Naive thymus-derived CD8-positive, alpha-beta T cell (primary cell): ENCODE results near the gene CSMD2. TPM values are rescaled to one million over a fixed set of nuclear protein-coding genes. Genes with fewer than 3 reads are reported as not detected.

Experiments used
- ATAC-seq, 2 donors: fragments of 150-1000 bp; cut with Tn5 transposase in 1 of 2; sonication (Bioruptor Pico), chemical (Tn5 transposase) in 1 of 2; 1 replicate in 1 of 2; 2 replicates in 1 of 2; pipeline ENCODE4 v1.10.0; 2021; ENCODE audit warnings: mild to moderate bottlenecking in 2 of 2, moderate library complexity in 2 of 2
- POLR2A ChIA-PET: fragments of 350-600 bp; sonication (Branson Sonifier 250); formaldehyde crosslinking; loops from one replicate; lab custom pipeline; 2021; ENCODE audit warnings: antibody characterized with exemption; lab: Charles Lee
- DNase-seq, 10 donors: peaks; one replicate each; pipeline versions ENCODE4 v3.0.0 to v3.0.0-alpha.2; 2020 to 2022
- H3K27ac Mint-ChIP-seq, 10 donors: one replicate each; pipeline ENCODE4 v1.8.0; 2020 to 2022; ENCODE audit warnings: mild to moderate bottlenecking in 10 of 10, mixed read lengths in 10 of 10, moderate library complexity in 4 of 10, inconsistent platforms in 1 of 10
- H3K27me3 Mint-ChIP-seq, 5 donors: one replicate each; pipeline ENCODE4 v1.8.0; 2021 to 2022; ENCODE audit warnings: mixed read lengths in 5 of 5
- H3K36me3 Mint-ChIP-seq, 3 donors: one replicate each; pipeline ENCODE4 v1.8.0; 2020 to 2022; ENCODE audit warnings: mixed read lengths in 3 of 3, mild to moderate bottlenecking in 2 of 3, inconsistent platforms in 1 of 3
- H3K4me1 Mint-ChIP-seq, 4 donors: one replicate each; pipeline ENCODE4 v1.8.0; 2021 to 2022; ENCODE audit warnings: mixed read lengths in 4 of 4
- H3K4me3 Mint-ChIP-seq, 10 donors: one replicate each; pipeline ENCODE4 v1.8.0; 2020 to 2022; ENCODE audit warnings: mild to moderate bottlenecking in 10 of 10, mixed read lengths in 10 of 10, moderate library complexity in 6 of 10, inconsistent platforms in 1 of 10
- H3K9me3 Mint-ChIP-seq, 9 donors: one replicate each; pipeline ENCODE4 v1.8.0; 2020 to 2022; ENCODE audit warnings: mixed read lengths in 9 of 9, mild to moderate bottlenecking in 3 of 9, inconsistent platforms in 1 of 9, moderate library complexity in 1 of 9
- polyA plus RNA-seq, 3 donors: library from polyadenylated mRNA; unstranded; fragments of 300-500 nt; fragmentation: Illumina TruSeq; gene quantifications; one replicate each; pipeline ENCODE4 v1.2.3, GENCODE V29; 2021
- total RNA-seq, 8 experiments: library from RNA in 2 of 8; stranded (reverse) in 2 of 8; gene quantifications; one replicate each; pipeline ENCODE4 v1.2.3 and lab custom pipeline; 2021 to 2026

CSMD2 gene
- total and polyA plus RNA-seq, 5 experiments from 2014 or later = not detected

GRCh38 chr1:33905241-33905640 lies 259.8 kb downstream of the CSMD2 start:
- Mint-ChIP-seq H3K36me3 (no peaks in the 10 kb centered on the region), H3K27me3 (peaks cover 16 to 30% (median 23%) of the 10 kb centered on the region in 5 donors), H3K27ac (no peak overlapping the region), H3K4me3 (no peak overlapping the region), H3K4me1 (no peaks in the 10 kb centered on the region), H3K9me3 (peaks cover 0 to 3% (median 0%) of the 10 kb centered on the region in 9 donors)
- DNase-seq (no peak), ATAC-seq (no peak)
- POLR2A ChIA-PET = no interaction called here

- no peaks in the 10 kb centered on the region for H3K4me1 Mint-ChIP-seq
- ATAC-seq (no peak), DNase-seq (no peak)
- H3K36me3 Mint-ChIP-seq = no peaks in the 10 kb centered on the region
- H3K27ac Mint-ChIP-seq = no peak overlapping the region
- H3K9me3 Mint-ChIP-seq = peaks cover 0 to 3% (median 0%) of the 10 kb centered on the region in 9 donors
- peaks cover 18 to 28% (median 23%) of the 10 kb centered on the region in 5 donors for H3K27me3 Mint-ChIP-seq
- POLR2A ChIA-PET = no interaction called here
- no peak overlapping the region for H3K4me3 Mint-ChIP-seq
Measured at GRCh38 chr1:33903210-33903589, 261.8 kb downstream of the CSMD2 start.

- Mint-ChIP-seq H3K9me3 (peaks cover 0 to 3% (median 0%) of the 10 kb centered on the region in 9 donors), H3K4me1 (no peaks in the 10 kb centered on the region), H3K27me3 (peaks cover 18 to 28% (median 23%) of the 10 kb centered on the region in 5 donors), H3K36me3 (no peaks in the 10 kb centered on the region), H3K27ac (no peak overlapping the region), H3K4me3 (no peak overlapping the region)
- ATAC-seq (no peak), DNase-seq (no peak)
- POLR2A ChIA-PET = no interaction called here
Measured at GRCh38 chr1:33902486-33903209, 262.4 kb downstream of the CSMD2 start.

- POLR2A ChIA-PET = no interaction called here
- no peak overlapping the region for H3K4me3 Mint-ChIP-seq
- H3K27me3 Mint-ChIP-seq = peaks cover 10 to 33% (median 21%) of the 10 kb centered on the region in 5 donors
- H3K9me3 Mint-ChIP-seq = peaks cover 0 to 2% (median 0%) of the 10 kb centered on the region in 9 donors
- no peaks in the 10 kb centered on the region for H3K4me1 Mint-ChIP-seq
- no peaks in the 10 kb centered on the region for H3K36me3 Mint-ChIP-seq
- no peak overlapping the region for H3K27ac Mint-ChIP-seq
- no peak for DNase-seq
- no peak for ATAC-seq
Measured at GRCh38 chr1:33899746-33900145, 265.3 kb downstream of the CSMD2 start.

- Mint-ChIP-seq H3K4me3 (no peak overlapping the region), H3K27ac (no peak overlapping the region), H3K9me3 (peaks cover 0 to 2% (median 0%) of the 10 kb centered on the region in 9 donors), H3K27me3 (peaks cover 6 to 37% (median 25%) of the 10 kb centered on the region in 5 donors), H3K4me1 (no peaks in the 10 kb centered on the region), H3K36me3 (no peaks in the 10 kb centered on the region)
- DNase-seq (no peak), ATAC-seq (no peak)
- POLR2A ChIA-PET = no interaction called here
Measured at GRCh38 chr1:33898881-33899280, 266.1 kb downstream of the CSMD2 start.

- POLR2A ChIA-PET = no interaction called here
- Mint-ChIP-seq H3K9me3 (peaks cover 0 to 2% (median 0%) of the 10 kb centered on the region in 9 donors), H3K36me3 (no peaks in the 10 kb centered on the region), H3K27me3 (peaks cover 5 to 32% (median 23%) of the 10 kb centered on the region in 5 donors), H3K4me3 (no peak overlapping the region), H3K4me1 (no peaks in the 10 kb centered on the region), H3K27ac (no peak overlapping the region)
- DNase-seq (no peak), ATAC-seq (no peak)
Measured at GRCh38 chr1:33898406-33898805, 266.6 kb downstream of the CSMD2 start.

- no peak for DNase-seq
- H3K36me3 Mint-ChIP-seq = no peaks in the 10 kb centered on the region
- ATAC-seq = no peak
- H3K9me3 Mint-ChIP-seq = peaks cover 0 to 6% (median 0%) of the 10 kb centered on the region in 9 donors
- no peaks in the 10 kb centered on the region for H3K4me1 Mint-ChIP-seq
- peaks cover 4 to 31% (median 22%) of the 10 kb centered on the region in 5 donors for H3K27me3 Mint-ChIP-seq
- H3K4me3 Mint-ChIP-seq = no peak overlapping the region
- no peak overlapping the region for H3K27ac Mint-ChIP-seq
- POLR2A ChIA-PET = no interaction called here
Measured at GRCh38 chr1:33897092-33897725, 267.8 kb downstream of the CSMD2 start.

- Mint-ChIP-seq H3K27me3 (peaks cover 4 to 31% (median 22%) of the 10 kb centered on the region in 5 donors), H3K27ac (no peak overlapping the region), H3K9me3 (peaks cover 0 to 6% (median 0%) of the 10 kb centered on the region in 9 donors), H3K4me1 (no peaks in the 10 kb centered on the region), H3K36me3 (no peaks in the 10 kb centered on the region), H3K4me3 (no peak overlapping the region)
- ATAC-seq (no peak), DNase-seq (no peak)
- POLR2A ChIA-PET = no interaction called here
Measured at GRCh38 chr1:33895976-33896375, 269.1 kb downstream of the CSMD2 start.

GRCh38 chr1:33895396-33895795 lies 269.6 kb downstream of the CSMD2 start:
- Mint-ChIP-seq H3K4me1 (no peaks in the 10 kb centered on the region), H3K27me3 (peaks cover 4 to 31% (median 20%) of the 10 kb centered on the region in 5 donors), H3K9me3 (peaks cover 0 to 6% (median 2%) of the 10 kb centered on the region in 9 donors), H3K27ac (no peak overlapping the region), H3K36me3 (no peaks in the 10 kb centered on the region), H3K4me3 (no peak overlapping the region)
- POLR2A ChIA-PET = no interaction called here
- DNase-seq (no peak), ATAC-seq (no peak)

GRCh38 chr1:33893147-33893830 lies 271.7 kb downstream of the CSMD2 start:
- POLR2A ChIA-PET = no interaction called here
- no peaks in the 10 kb centered on the region for H3K4me1 Mint-ChIP-seq

GRCh38 chr1:33886496-33886895 lies 278.5 kb downstream of the CSMD2 start:
- ATAC-seq = no peak
- Mint-ChIP-seq H3K9me3 (peaks cover 0 to 8% (median 0%) of the 10 kb centered on the region in 9 donors), H3K36me3 (no peaks in the 10 kb centered on the region), H3K4me3 (no peak overlapping the region), H3K27ac (no peak overlapping the region), H3K27me3 (peaks cover 11 to 43% (median 13%) of the 10 kb centered on the region in 5 donors), H3K4me1 (no peaks in the 10 kb centered on the region)
- DNase-seq = no peak
- POLR2A ChIA-PET = no interaction called here

More at GRCh38 chr1:33893147-33893830, 271.7 kb downstream of the CSMD2 start:
- no peaks in the 10 kb centered on the region for H3K36me3 Mint-ChIP-seq
- no peak overlapping the region for H3K4me3 Mint-ChIP-seq
- H3K27ac Mint-ChIP-seq = no peak overlapping the region
- ATAC-seq (no peak), DNase-seq (no peak)
- peaks cover 2 to 31% (median 17%) of the 10 kb centered on the region in 5 donors for H3K27me3 Mint-ChIP-seq
- H3K9me3 Mint-ChIP-seq = peaks cover 0 to 14% (median 2%) of the 10 kb centered on the region in 9 donors

- H3K4me3 Mint-ChIP-seq = no peak overlapping the region
- no peaks in the 10 kb centered on the region for H3K9me3 Mint-ChIP-seq
- no peak overlapping the region for H3K27ac Mint-ChIP-seq
- no peaks in the 10 kb centered on the region for H3K36me3 Mint-ChIP-seq
- DNase-seq = no peak
- peaks cover 14 to 62% (median 27%) of the 10 kb centered on the region in 5 donors for H3K27me3 Mint-ChIP-seq
- POLR2A ChIA-PET = no interaction called here
- H3K4me1 Mint-ChIP-seq = no peaks in the 10 kb centered on the region
- no peak for ATAC-seq
Measured at GRCh38 chr1:33880305-33880704, 284.7 kb downstream of the CSMD2 start.

GRCh38 chr1:33878392-33878791 lies 286.6 kb downstream of the CSMD2 start:
- no peak overlapping the region for H3K27ac Mint-ChIP-seq
- no peaks in the 10 kb centered on the region for H3K36me3 Mint-ChIP-seq
- POLR2A ChIA-PET = no interaction called here
- H3K4me1 Mint-ChIP-seq = no peaks in the 10 kb centered on the region
- ATAC-seq (no peak), DNase-seq (no peak)
- peaks cover 14 to 55% (median 17%) of the 10 kb centered on the region in 5 donors for H3K27me3 Mint-ChIP-seq
- no peak overlapping the region for H3K4me3 Mint-ChIP-seq
- H3K9me3 Mint-ChIP-seq = no peaks in the 10 kb centered on the region
